CD4-positive, alpha-beta T cell treated with Interleukin-2 at 100 ng/mL for 4 hours (primary cell): ENCODE results near the gene ALPL.

ENCODE experiments used
- DNase-seq: peaks from one replicate; pipeline ENCODE4 v3.0.0-alpha.2; 2020; ENCODE audit warnings: low spot score

The ALPL gene

GRCh38 chr1:21618561-21619374 is 109.5 kb downstream of the ALPL start:
- DNase-seq: no peak

GRCh38 chr1:21619375-21619947 is 110.2 kb downstream of the ALPL start:
- DNase-seq: no peak

- DNase-seq: no peak
Measured at GRCh38 chr1:21620011-21620410, 110.8 kb downstream of the ALPL start.

- no peak for DNase-seq
Measured at GRCh38 chr1:21620496-21620895, 111.3 kb downstream of the ALPL start.

- no peak for DNase-seq
Measured at GRCh38 chr1:21621051-21621450, 111.8 kb downstream of the ALPL start.

GRCh38 chr1:21621761-21622436 is 112.7 kb downstream of the ALPL start:
- no peak for DNase-seq

GRCh38 chr1:21622466-21623315 is 113.5 kb downstream of the ALPL start:
- peak; percentile 10 for DNase-seq

- no peak for DNase-seq
Measured at GRCh38 chr1:21623410-21623961, 114.3 kb downstream of the ALPL start.

GRCh38 chr1:21624571-21625389 is 115.6 kb downstream of the ALPL start:
- DNase-seq: no peak

GRCh38 chr1:21625390-21626190 is 116.4 kb downstream of the ALPL start:
- no peak for DNase-seq

GRCh38 chr1:21626921-21627339 is 117.7 kb downstream of the ALPL start:
- no peak for DNase-seq
